NCI-H187 (cell line): Measurements from ENCODE around the gene PPA2.
"Not testable (repeated sequence)": the region's sequence is repeated elsewhere in the genome, so short reads cannot be mapped to it uniquely, and the experiment has no call there.

Experiments
- DNase-seq, 2 experiments: peaks; one replicate each; lab custom pipeline; 2025; lab: John Stamatoyannopoulos, UW

Gene PPA2

GRCh38 chr4:105458541-105458940 is 15.3 kb downstream of the PPA2 start:
- DNase-seq, result not testable (repeated sequence)

DNA sequence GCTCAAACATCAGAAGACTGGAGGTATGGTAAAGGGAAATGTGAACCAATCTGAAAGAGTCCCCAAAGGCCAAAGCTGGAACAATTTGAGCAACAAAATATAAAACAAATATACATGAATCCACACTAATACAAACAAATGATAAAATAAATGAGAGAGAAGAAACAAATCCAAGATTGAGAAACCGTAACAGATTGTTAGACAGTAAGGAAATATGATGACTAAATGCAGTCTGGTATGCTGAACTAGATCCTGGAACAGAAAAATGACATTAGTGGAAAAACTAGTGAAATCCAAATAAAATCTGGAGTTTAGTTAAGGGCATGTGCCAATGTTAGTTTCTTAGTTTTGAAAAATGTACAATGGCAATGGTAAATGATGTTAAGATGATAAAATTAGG is 15.9 kb downstream of the PPA2 start:
- DNase-seq, result no peak

DNA sequence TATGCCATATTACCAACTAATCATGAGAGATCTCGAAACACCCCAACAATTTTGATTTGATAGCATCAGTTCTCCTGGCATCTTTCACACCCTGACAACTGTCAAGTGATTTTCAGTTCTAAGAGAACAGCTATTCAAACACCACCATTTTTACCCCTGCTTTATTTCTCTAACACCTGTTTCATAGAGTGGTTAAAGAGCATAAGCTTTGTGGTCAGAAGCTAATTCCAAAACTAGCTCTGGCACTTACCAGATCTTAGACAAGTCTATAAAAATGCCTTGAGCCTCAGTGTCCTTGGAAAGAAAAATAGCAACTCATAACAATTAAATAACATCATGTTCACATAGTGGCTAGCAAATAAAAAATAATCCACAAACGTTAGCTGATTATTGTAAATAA is 17.9 kb downstream of the PPA2 start:
- DNase-seq, result no peak

GRCh38 chr4:105455182-105455581 is 18.7 kb downstream of the PPA2 start:
- DNase-seq, result no peak

- DNase-seq, result no peak
Observed at GRCh38 chr4:105453550-105454205, 20.2 kb downstream of the PPA2 start.

GRCh38 chr4:105451346-105451745 is 22.5 kb downstream of the PPA2 start:
- DNase-seq, result no peak

- no peak for DNase-seq
Observed at GRCh38 chr4:105440890-105441289, 33.0 kb downstream of the PPA2 start.

GRCh38 chr4:105437637-105438036 is 36.2 kb downstream of the PPA2 start:
- DNase-seq, result no peak

- no peak for DNase-seq
Observed at GRCh38 chr4:105436414-105436813, 37.4 kb downstream of the PPA2 start.

DNA sequence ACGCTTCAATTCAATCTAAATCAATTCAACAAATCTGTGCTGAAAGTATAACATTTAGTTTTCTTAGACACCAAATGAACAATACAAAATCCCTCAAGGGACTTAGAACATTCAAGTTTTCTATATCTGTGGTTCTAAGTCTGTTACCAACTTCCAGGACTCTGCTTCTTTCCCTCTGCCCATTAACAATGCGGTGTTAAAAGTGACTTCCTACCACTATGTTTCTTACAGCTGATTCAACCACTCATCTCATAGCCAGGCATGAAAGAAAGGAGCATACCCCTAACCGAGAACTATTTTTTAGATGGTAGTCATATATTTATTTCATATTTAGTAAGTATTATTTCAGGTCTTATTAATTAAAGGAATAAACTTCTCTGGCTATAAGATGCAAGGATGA is 38.9 kb downstream of the PPA2 start:
- no peak for DNase-seq

GRCh38 chr4:105433421-105433820 is 40.4 kb downstream of the PPA2 start:
- no peak for DNase-seq

DNA sequence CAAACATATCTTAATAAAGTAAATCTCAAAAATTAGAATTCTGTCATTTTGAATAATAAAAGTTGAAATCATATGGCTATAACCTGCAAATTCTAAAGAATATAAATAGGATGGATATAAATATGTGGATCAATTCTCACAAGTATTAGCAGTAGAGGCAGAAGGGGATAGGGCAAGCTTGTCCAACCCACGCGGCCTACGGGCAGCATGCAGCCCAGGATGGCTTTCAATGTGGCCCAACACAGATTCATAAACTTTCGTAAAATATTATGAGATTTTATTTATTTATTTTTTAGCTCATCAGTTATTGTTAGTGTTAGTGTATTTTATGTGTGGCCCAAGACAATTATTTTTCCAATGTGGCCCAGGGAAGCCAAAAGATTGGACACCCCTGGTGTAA is 41.4 kb downstream of the PPA2 start:
- no peak for DNase-seq

- no peak for DNase-seq
Observed at GRCh38 chr4:105430811-105431210, 43.1 kb downstream of the PPA2 start.

DNA sequence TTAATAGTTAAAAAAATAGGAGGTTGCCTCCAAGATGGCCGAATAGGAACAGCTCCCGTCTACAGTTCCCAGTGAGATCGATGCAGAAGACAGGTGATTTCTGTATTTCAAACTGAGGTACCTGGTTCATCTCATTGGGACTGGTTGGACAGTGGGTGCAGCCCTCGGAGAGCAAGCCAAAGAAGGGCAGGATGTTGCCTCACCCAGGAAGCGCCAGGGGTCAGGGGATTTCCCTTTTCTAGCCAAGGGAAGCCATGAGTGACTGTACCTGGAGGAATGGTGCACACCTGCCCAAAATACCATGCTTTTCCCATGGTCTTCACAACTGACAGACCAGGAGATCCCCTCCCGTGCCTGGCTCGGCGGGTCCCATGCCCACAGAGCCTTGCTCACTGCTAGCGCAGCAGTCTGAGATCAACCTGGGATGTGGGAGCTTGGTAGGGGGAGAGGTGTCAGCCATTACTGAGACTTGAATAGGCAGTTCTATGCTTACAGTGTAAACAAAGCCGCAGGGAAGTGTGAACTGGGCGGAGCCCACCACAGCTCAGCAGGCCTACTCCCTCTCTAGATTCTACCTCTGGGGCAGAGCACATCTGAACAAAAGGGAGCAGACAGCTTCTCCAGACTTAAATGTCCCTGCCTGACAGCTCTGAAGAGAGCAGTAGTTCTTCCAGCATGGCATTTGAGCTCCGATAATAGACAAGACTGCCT is 47.5 kb downstream of the PPA2 start:
- no peak for DNase-seq

DNA sequence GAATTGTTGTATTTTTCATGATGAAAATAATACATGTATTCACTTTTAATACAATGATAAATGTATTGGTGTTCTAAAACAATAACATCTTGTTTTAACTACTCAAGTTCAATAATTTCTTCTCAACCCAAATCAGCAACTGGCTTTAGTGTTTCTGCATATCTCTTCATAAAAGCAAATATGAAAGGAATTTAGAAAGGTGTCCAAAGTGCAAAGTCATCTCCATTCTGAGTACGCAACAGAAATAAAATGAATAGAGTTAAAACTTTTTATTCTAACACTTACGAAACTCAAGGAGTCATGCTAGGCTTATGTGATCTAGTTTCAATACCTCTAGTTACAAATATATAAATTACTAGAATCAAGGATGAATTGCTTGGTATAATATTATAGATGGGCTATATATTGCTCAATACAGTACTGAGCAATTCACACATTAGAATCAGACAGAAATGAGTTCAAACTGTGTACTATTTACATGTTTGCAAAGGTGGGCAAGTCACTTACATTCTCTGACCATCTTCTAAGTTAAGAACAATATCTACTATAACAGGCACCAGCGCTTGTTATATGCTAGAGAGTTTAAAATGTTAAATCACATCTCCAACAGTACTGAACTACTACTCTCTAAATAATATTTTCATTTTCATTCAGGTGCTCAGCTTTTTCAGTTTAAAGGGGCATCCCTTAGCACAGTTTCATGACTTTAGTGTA is 51.5 kb downstream of the PPA2 start:
- DNase-seq, result no peak

GRCh38 chr4:105417624-105418023 is 56.2 kb downstream of the PPA2 start:
- DNase-seq, result no peak

DNA sequence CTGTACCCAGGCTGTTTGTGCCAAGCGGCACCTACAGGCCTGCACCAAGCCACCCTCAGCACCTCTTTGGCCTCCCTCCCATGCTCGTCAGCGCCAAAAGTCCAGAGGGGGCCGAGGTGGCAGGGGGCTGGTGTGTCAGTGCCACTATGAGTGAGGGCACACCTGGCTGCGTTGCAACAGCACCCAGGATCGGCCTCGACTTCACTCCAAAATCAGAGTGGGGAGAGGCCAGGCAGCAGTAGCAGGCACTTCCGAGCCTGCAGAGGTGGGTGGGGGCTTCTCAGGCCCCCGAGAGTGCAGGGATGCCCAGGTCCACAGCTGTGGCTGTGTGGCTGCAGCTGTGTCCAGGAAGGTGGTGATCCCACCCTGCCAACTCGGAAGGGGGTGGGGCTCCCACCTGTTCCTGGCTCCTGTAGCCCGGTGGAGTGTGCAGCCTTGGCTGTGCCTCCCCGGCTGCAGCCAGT is 58.5 kb downstream of the PPA2 start:
- no peak for DNase-seq

DNA sequence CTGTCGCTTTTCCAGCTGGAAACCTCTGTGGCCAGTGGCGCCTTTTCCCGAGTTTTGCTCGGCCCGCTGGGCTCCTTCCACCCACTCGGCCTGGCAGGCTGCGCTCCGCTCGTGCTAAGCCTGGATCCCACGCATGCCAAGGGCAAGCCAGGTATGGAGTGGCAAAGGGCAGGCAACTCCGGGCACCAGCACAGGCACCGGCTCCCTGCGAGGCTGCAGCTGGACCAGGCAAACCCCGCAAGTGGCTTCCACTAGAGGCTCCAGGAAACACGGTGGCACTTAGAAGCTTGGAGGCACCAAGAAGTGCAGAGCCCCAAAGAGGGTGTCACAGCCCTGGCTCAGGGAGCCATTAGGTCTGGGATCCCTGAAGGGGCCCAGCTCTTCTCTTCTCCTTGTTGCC is 59.5 kb downstream of the PPA2 start:
- DNase-seq, result no peak

GRCh38 chr4:105409135-105409534 is 64.7 kb downstream of the PPA2 start:
- DNase-seq, result not testable (repeated sequence)

GRCh38 chr4:105400901-105401677 is 72.8 kb downstream of the PPA2 start:
- no peak for DNase-seq

- DNase-seq, result no peak
Observed at GRCh38 chr4:105399532-105400161, 74.2 kb downstream of the PPA2 start.

GRCh38 chr4:105392858-105393257 is 81.0 kb downstream of the PPA2 start:
- no peak for DNase-seq
